Smooth muscle cell (in vitro differentiated cells): ENCODE results near the gene C1QA. TPM values are rescaled to one million over a fixed set of nuclear protein-coding genes. Genes with fewer than 3 reads are reported as not detected.

Experiments used
- DNase-seq: peaks from one replicate; lab custom pipeline; 2025; ENCODE audit not compliant: unreplicated experiment; lab: John Stamatoyannopoulos, UW
- H2AFZ ChIP-seq: fragments of 200-600 bp; sonication (generic); 2 replicates; pipeline ENCODE4 v1.6.0; 2016; ENCODE audit warnings: antibody characterized with exemption, low read depth, mild to moderate bottlenecking
- H3F3A ChIP-seq: fragments of 200-600 bp; sonication (generic); 2 replicates; pipeline ENCODE4 v1.6.0; 2017; ENCODE audit warnings: antibody characterized with exemption, low read depth
- H3K27ac ChIP-seq: fragments of 200-600 bp; sonication (generic); 2 replicates; pipeline ENCODE4 v1.5.1; 2016; ENCODE audit warnings: low read depth, mild to moderate bottlenecking
- H3K27me3 ChIP-seq: fragments of 200-600 bp; sonication (generic); 2 replicates; pipeline ENCODE4 v1.6.1; 2016; ENCODE audit warnings: low read depth, mild to moderate bottlenecking
- H3K36me3 ChIP-seq: fragments of 200-600 bp; sonication (generic); 2 replicates; pipeline ENCODE4 v1.5.1; 2016; ENCODE audit warnings: low read depth
- H3K4me1 ChIP-seq: fragments of 200-600 bp; sonication (generic); 2 replicates; pipeline ENCODE4 v1.5.1; 2016; ENCODE audit warnings: low read depth
- H3K4me2 ChIP-seq: fragments of 200-600 bp; sonication (generic); 2 replicates; pipeline ENCODE4 v1.6.0; 2016; ENCODE audit warnings: mild to moderate bottlenecking
- H3K4me3 ChIP-seq: fragments of 200-600 bp; sonication (generic); 2 replicates; pipeline ENCODE4 v1.5.1; 2016; ENCODE audit warnings: mild to moderate bottlenecking
- H3K79me2 ChIP-seq: fragments of 200-600 bp; sonication (generic); 2 replicates; pipeline ENCODE4 v1.6.0; 2016; ENCODE audit warnings: low read depth, mild to moderate bottlenecking
- H3K9ac ChIP-seq: fragments of 200-600 bp; sonication (generic); 2 replicates; pipeline ENCODE4 v1.6.0; 2016; ENCODE audit warnings: low read depth
- H3K9me3 ChIP-seq: fragments of 200-600 bp; sonication (generic); replicated peaks from 2 replicates; pipeline ENCODE4 v1.5.1; 2016; ENCODE audit warnings: low read depth
- H4K20me1 ChIP-seq: fragments of 200-600 bp; sonication (generic); 2 replicates; pipeline ENCODE4 v1.6.0; 2016; ENCODE audit warnings: low read depth
- CTCF ChIP-seq: fragments of 200-600 bp; sonication (generic); IDR thresholded peaks from 2 replicates; pipeline ENCODE4 v1.5.1; 2017; ENCODE audit warnings: borderline replicate concordance, mild to moderate bottlenecking, antibody characterized with exemption; ENCODE audit not compliant: insufficient read depth, poor library complexity, severe bottlenecking
- WGBS: methylation state at CpG from one replicate; pipeline ENCODE4 v1.1.7; 2016; ENCODE audit warnings: low lambda C conversion rate; 5-methylcytosine and 5-hydroxymethylcytosine counted together
- polyA plus RNA-seq: library from polyadenylated mRNA; unstranded; fragments of >200 nt; fragmentation: Nextera tagmentation; extraction: Ambion mirVana; gene quantifications from 2 replicates; pipeline ENCODE4 v1.2.1, GENCODE V29; 2016
- total RNA-seq: library from RNA; depleted of rRNA; stranded (reverse); fragments of >200 nt; gene quantifications from 2 replicates; pipeline ENCODE4 v1.2.3, GENCODE V29; 2014

C1QA gene
- total RNA-seq (not detected in 2 replicates), polyA plus RNA-seq (not detected in 2 replicates)

GRCh38 chr1:22636353-22636752 lies at the start of gene C1QA:
TSS of gene C1QA (plus strand) at chr1:22636628. CDS start at chr1:22637617, 989 bp downstream.
- no peak for DNase-seq
- TF ChIP-seq CTCF, result no peak
- Histone ChIP-seq H3K27me3 (peaks cover 27% of the 10 kb centered on the region), H3K4me1 (no peaks in the 10 kb centered on the region), H4K20me1 (no peaks in the 10 kb centered on the region), H3K9me3 (no peaks in the 10 kb centered on the region), H3K36me3 (no peaks in the 10 kb centered on the region), H3K4me2 (no peak within 1 kb of the TSS), H3K79me2 (no peaks in the 10 kb centered on the region), H3F3A (no peaks in the 10 kb centered on the region), H3K4me3 (no peak within 1 kb of the TSS), H3K27ac (no peak within 1 kb of the TSS), H3K9ac (no peak within 1 kb of the TSS), H2AFZ (no peak within 1 kb of the TSS)
- 83% methylated on average over 5 of the region's 5 CpGs for WGBS

GRCh38 chr1:22587247-22587646 lies 49.2 kb upstream of the C1QA start:
- no peak overlapping the region for H3K9ac ChIP-seq
- H3K4me3 ChIP-seq, result no peak overlapping the region
- peaks cover 14% of the 10 kb centered on the region for H3K27me3 ChIP-seq
- TF ChIP-seq CTCF, result no peak
- WGBS, result 90% methylated on average over 7 of the region's 7 CpGs
- no peaks in the 10 kb centered on the region for H3K36me3 ChIP-seq
- H4K20me1 ChIP-seq, result no peaks in the 10 kb centered on the region
- no peaks in the 10 kb centered on the region for H3K4me1 ChIP-seq
- H2AFZ ChIP-seq, result no peak overlapping the region
- H3K27ac ChIP-seq, result no peak overlapping the region
- DNase-seq, result no peak
- no peaks in the 10 kb centered on the region for H3K9me3 ChIP-seq
- H3F3A ChIP-seq, result no peaks in the 10 kb centered on the region
- H3K4me2 ChIP-seq, result no peak overlapping the region
- no peaks in the 10 kb centered on the region for H3K79me2 ChIP-seq

- WGBS, result 91% methylated on average over 24 of the region's 24 CpGs
These were observed 47.5 kb upstream of the C1QA start for GRCh38 chr1:22588899-22589422.

More at GRCh38 chr1:22588899-22589422, 47.5 kb upstream of the C1QA start:
- Histone ChIP-seq H3K9ac (no peak overlapping the region), H3K9me3 (no peaks in the 10 kb centered on the region), H3K36me3 (no peaks in the 10 kb centered on the region), H3K27ac (no peak overlapping the region), H3K4me2 (no peak overlapping the region), H3K27me3 (peaks cover 30% of the 10 kb centered on the region), H3K4me1 (no peaks in the 10 kb centered on the region), H3F3A (no peaks in the 10 kb centered on the region), H4K20me1 (no peaks in the 10 kb centered on the region), H2AFZ (no peak overlapping the region), H3K4me3 (no peak overlapping the region), H3K79me2 (no peaks in the 10 kb centered on the region)
- no peak for DNase-seq
- no peak for TF ChIP-seq CTCF
